ENCODE measurements around the gene OR11A1.

GRCh38 chr6:29486577-29486976 is 29.7 kb upstream of the OR11A1 start:
- TF ChIP-seq CTCF (IDR thresholded peaks at IDR 0.05) (no peak), POLR2A (IDR thresholded peaks at IDR 0.05) (no peak)

All from adrenal gland (tissue), 5 donors.